CD8-positive, alpha-beta memory T cell (primary cell): ENCODE data around the gene TECRL. TPM values are rescaled to one million over a fixed set of nuclear protein-coding genes. Genes with fewer than 3 reads are reported as not detected.

Experiments
- CTCF ChIA-PET: fragments of 350-600 bp; sonication (Branson Sonifier 250); formaldehyde crosslinking; loops from one replicate; lab custom pipeline; 2021; ENCODE audit warnings: antibody characterized with exemption; lab: Charles Lee
- POLR2A ChIA-PET: fragments of 350-600 bp; sonication (Branson Sonifier 250); formaldehyde crosslinking; loops from one replicate; lab custom pipeline; 2021; ENCODE audit warnings: antibody characterized with exemption; lab: Charles Lee
- DNase-seq, 5 donors: peaks; one replicate each; pipeline versions ENCODE4 v3.0.0 to v3.0.0-alpha.2; 2020 to 2022; ENCODE audit warnings: mixed read lengths in 1 of 5
- H3K27ac ChIP-seq: one replicate; pipeline ENCODE4 v1.7.0; 2013; ENCODE audit warnings: low read depth, mild to moderate bottlenecking, low read length, moderate library complexity
- H3K27me3 ChIP-seq: 2 replicates; pipeline ENCODE4 v1.7.0; 2013; ENCODE audit warnings: low read length, mild to moderate bottlenecking; ENCODE audit not compliant: insufficient read depth, poor library complexity, severe bottlenecking
- H3K36me3 ChIP-seq: 2 replicates; pipeline ENCODE4 v1.7.0; 2013; ENCODE audit warnings: mild to moderate bottlenecking, low read length, moderate library complexity; ENCODE audit not compliant: insufficient read depth
- H3K4me1 ChIP-seq: 2 replicates; pipeline ENCODE4 v1.7.0; 2013; ENCODE audit warnings: mild to moderate bottlenecking, low read length, moderate library complexity; ENCODE audit not compliant: insufficient read depth
- H3K4me3 ChIP-seq: 2 replicates; pipeline ENCODE4 v1.7.0; 2013; ENCODE audit warnings: mild to moderate bottlenecking, low read length
- H3K9me3 ChIP-seq: 2 replicates; pipeline ENCODE4 v1.7.0; 2013; ENCODE audit warnings: mild to moderate bottlenecking, low read length
- H3K27ac Mint-ChIP-seq, 8 donors: one replicate each; pipeline ENCODE4 v1.8.0; 2020 to 2021; ENCODE audit warnings: mixed read lengths in 8 of 8, mild to moderate bottlenecking in 6 of 8, inconsistent platforms in 3 of 8, moderate library complexity in 3 of 8
- H3K27me3 Mint-ChIP-seq, 2 donors: one replicate each; pipeline ENCODE4 v1.8.0; 2020 to 2021; ENCODE audit warnings: mixed read lengths in 2 of 2, mild to moderate bottlenecking in 1 of 2, moderate library complexity in 1 of 2
- H3K36me3 Mint-ChIP-seq, 3 donors: one replicate each; pipeline ENCODE4 v1.8.0; 2020 to 2021; ENCODE audit warnings: mixed read lengths in 3 of 3, inconsistent platforms in 1 of 3, mild to moderate bottlenecking in 1 of 3
- H3K4me1 Mint-ChIP-seq, 3 donors: one replicate each; pipeline ENCODE4 v1.8.0; 2020 to 2021; ENCODE audit warnings: mixed read lengths in 3 of 3, inconsistent platforms in 1 of 3, mild to moderate bottlenecking in 1 of 3
- H3K4me3 Mint-ChIP-seq, 7 donors: one replicate each; pipeline ENCODE4 v1.8.0; 2020 to 2021; ENCODE audit warnings: mixed read lengths in 7 of 7, mild to moderate bottlenecking in 6 of 7, moderate library complexity in 4 of 7, inconsistent platforms in 2 of 7
- H3K9me3 Mint-ChIP-seq, 5 donors: one replicate each; pipeline ENCODE4 v1.8.0; 2020 to 2022; ENCODE audit warnings: mixed read lengths in 5 of 5, mild to moderate bottlenecking in 3 of 5, moderate library complexity in 2 of 5, inconsistent platforms in 1 of 5
- polyA plus RNA-seq: library from polyadenylated mRNA; unstranded; fragments of 300-500 nt; fragmentation: Illumina TruSeq; gene quantifications from one replicate; pipeline ENCODE4 v1.2.3, GENCODE V29; 2021
- total RNA-seq, 2 experiments: library from RNA; stranded (reverse); gene quantifications; one replicate each; pipeline ENCODE4 v1.2.3, GENCODE V29; 2021

TECRL gene
- total and polyA plus RNA-seq, 3 experiments from 2014 or later: not detected

DNA sequence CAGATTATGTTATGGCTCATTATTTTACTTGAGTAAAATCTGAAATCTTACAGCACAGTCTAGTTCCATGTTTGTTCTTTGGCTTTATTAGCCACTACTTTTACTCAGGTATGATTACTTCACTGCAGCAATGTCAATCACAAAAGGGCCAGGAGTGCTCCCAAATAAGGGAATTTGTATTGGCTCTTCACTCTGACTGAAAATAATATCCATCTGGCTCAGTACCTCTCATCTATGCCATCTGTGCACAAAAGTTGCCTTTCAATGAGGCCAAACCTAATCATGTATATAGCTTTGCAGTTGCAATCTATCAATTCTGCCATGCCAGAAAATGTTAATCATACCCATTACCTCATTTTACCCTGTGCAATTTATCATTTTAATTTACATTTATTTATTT lies 161.1 kb downstream of the TECRL start:
- POLR2A ChIA-PET: no interaction called here
- Histone ChIP-seq H3K27ac (no peak overlapping the region), H3K36me3 (no peaks in the 10 kb centered on the region), H3K4me1 (no peaks in the 10 kb centered on the region), H3K27me3 (no peaks in the 10 kb centered on the region), H3K9me3 (no peaks in the 10 kb centered on the region), H3K4me3 (no peak overlapping the region)
- Mint-ChIP-seq H3K9me3 (peaks cover 8 to 42% (median 11%) of the 10 kb centered on the region in 5 donors), H3K4me3 (no peak overlapping the region), H3K4me1 (no peaks in the 10 kb centered on the region), H3K27ac (no peak overlapping the region), H3K36me3 (no peaks in the 10 kb centered on the region), H3K27me3 (no peaks in the 10 kb centered on the region)
- no peak for DNase-seq
- CTCF ChIA-PET: no interaction called here

DNA sequence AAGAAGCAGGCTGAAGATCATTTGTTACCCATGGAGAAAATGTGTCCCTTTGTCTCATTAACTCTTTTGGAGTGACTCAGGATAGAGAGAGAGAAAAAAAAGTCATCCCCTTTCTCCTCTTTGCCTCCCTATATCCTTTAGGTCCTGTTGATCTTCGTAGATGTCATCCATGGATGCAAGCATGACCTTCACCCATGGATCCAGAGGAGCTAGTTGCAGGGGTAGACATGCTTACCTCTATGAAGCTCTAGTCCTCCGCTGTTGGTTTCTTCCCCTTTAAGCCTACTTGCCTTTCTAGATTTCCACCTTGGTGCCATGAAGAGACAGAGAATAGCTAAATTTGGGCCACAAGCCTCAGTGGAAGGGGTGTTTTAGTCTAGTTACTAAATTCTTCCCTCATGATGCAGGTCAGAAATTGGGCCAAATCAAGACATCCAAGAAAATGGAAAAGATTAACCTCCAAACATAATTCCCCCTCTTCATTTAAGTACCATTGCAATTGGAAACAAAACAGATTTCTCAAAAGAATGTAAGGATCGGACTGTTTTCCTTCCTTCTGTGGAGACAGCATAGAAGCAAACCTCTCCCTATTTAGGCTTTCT lies 178.4 kb downstream of the TECRL start:
- H3K27ac ChIP-seq: no peak overlapping the region
- ChIA-PET CTCF (no interaction called here), POLR2A (no interaction called here)
- no peaks in the 10 kb centered on the region for H3K36me3 ChIP-seq
- H3K27me3 ChIP-seq: no peaks in the 10 kb centered on the region
- Mint-ChIP-seq H3K36me3 (no peaks in the 10 kb centered on the region), H3K27me3 (no peaks in the 10 kb centered on the region), H3K27ac (no peak overlapping the region), H3K9me3 (peaks cover 31 to 44% (median 38%) of the 10 kb centered on the region in 5 donors), H3K4me1 (no peaks in the 10 kb centered on the region), H3K4me3 (no peak overlapping the region)
- DNase-seq: no peak
- peaks cover 4% of the 10 kb centered on the region for H3K9me3 ChIP-seq
- no peaks in the 10 kb centered on the region for H3K4me1 ChIP-seq
- H3K4me3 ChIP-seq: no peak overlapping the region
